GM23248 (cell line): ENCODE results near the gene UBE3A.

Experiments used
- EZH2 ChIP-seq: fragments of 200-600 bp; sonication (generic); IDR thresholded peaks from 2 replicates; pipeline ENCODE4 v1.6.1; 2018; ENCODE audit warnings: antibody characterized with exemption, mild to moderate bottlenecking; ENCODE audit not compliant: insufficient read depth, poor library complexity, severe bottlenecking
- EZH2phosphoT487 ChIP-seq: fragments of 200-600 bp; sonication (generic); IDR thresholded peaks from 2 replicates; pipeline ENCODE4 v1.6.1; 2018; ENCODE audit warnings: antibody characterized with exemption, moderate library complexity, mild to moderate bottlenecking, low read depth; ENCODE audit not compliant: insufficient read depth

GRCh38 chr15:25366058-25366457 lies 72.8 kb downstream of the UBE3A start:
- TF ChIP-seq EZH2phosphoT487 (no peak), EZH2 (no peak)
